ENCODE data around the gene ZC3H14. TPM values are rescaled to one million over a fixed set of nuclear protein-coding genes. Genes with fewer than 3 reads are reported as not detected.
A peak's percentile ranks its signal among the peaks of the same experiment; 100 is the strongest.

The ZC3H14 gene
- total and polyA plus RNA-seq, 3 donors from 2014 or later = 208 to 354 (median 253) TPM

DNA sequence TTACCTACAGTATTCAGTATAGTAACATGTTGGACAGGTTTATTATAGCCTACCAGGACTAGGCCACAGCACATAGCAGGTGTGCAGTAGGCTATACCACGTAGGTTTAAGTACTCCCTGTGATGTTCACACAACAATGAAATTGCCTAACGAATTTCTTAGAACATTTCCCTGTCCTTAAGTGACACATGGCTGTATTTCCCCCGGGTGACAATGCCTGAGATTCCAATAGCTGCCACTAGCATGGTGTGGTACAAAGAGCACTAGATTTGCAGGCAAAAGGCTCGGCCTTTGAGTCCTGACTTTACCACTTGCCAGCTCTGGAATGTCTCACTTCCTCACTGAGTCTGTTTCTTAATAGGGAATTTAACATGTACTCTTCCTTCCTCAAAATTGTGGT lies 27.7 kb upstream of the ZC3H14 start:
- Histone ChIP-seq H3K36me3 (ENCODE audit: low read depth, missing control alignments) (no peaks in the 10 kb centered on the region), H3K27me3 (no peaks in the 10 kb centered on the region), H3K9me3 (no peaks in the 10 kb centered on the region), H3K27ac (no peak overlapping the region), H3K4me1 (no peaks in the 10 kb centered on the region), H3K4me3 (no peak overlapping the region)
- DNase-seq = no peak
- intact Hi-C loops (cut with DNase I; ENCODE audit: low total_unique reads) = no loop called here
- 56 to 58% methylated on average over 4 of the region's 4 CpGs for WGBS, 2 donors
- no peak for TF ChIP-seq POLR2A (IDR thresholded peaks at IDR 0.05)
- TF ChIP-seq, protein P1, sequence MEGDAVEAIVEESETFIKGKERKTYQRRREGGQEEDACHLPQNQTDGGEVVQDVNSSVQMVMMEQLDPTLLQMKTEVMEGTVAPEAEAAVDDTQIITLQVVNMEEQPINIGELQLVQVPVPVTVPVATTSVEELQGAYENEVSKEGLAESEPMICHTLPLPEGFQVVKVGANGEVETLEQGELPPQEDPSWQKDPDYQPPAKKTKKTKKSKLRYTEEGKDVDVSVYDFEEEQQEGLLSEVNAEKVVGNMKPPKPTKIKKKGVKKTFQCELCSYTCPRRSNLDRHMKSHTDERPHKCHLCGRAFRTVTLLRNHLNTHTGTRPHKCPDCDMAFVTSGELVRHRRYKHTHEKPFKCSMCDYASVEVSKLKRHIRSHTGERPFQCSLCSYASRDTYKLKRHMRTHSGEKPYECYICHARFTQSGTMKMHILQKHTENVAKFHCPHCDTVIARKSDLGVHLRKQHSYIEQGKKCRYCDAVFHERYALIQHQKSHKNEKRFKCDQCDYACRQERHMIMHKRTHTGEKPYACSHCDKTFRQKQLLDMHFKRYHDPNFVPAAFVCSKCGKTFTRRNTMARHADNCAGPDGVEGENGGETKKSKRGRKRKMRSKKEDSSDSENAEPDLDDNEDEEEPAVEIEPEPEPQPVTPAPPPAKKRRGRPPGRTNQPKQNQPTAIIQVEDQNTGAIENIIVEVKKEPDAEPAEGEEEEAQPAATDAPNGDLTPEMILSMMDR (IDR thresholded peaks at IDR 0.05) = peak in 1 of 3 experiments; percentile 10

DNA sequence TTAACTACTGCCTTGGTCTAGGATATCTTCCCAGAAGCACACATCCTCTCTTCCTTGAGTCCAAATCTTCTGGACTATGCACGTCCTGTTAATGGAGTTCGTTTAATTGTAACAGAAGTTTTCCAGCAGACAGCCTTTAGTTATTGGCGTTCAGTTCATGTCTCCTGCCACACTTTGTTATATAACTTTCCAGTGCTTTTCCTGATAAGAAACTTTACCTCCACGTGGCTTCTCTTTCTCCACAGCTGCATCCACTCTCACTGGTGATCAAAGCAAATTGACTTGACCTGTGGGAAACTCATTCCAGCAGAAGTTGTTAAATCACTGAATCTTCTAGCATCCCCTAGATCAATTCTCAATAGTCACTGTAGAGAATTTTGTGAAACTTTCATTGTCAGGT lies 27.0 kb upstream of the ZC3H14 start:
- no peak for DNase-seq
- WGBS, 2 donors = 26 to 34% methylated on average over 4 of the region's 4 CpGs
- intact Hi-C loops (cut with DNase I; ENCODE audit: low total_unique reads) = no loop called here
- Histone ChIP-seq H3K27me3 (no peaks in the 10 kb centered on the region), H3K4me1 (no peaks in the 10 kb centered on the region), H3K36me3 (ENCODE audit: low read depth, missing control alignments) (no peaks in the 10 kb centered on the region), H3K27ac (no peak overlapping the region), H3K4me3 (no peak overlapping the region), H3K9me3 (no peaks in the 10 kb centered on the region)
- no peak for TF ChIP-seq POLR2A (IDR thresholded peaks at IDR 0.05)
- TF ChIP-seq, protein P1 (IDR thresholded peaks at IDR 0.05) = no peak

DNA sequence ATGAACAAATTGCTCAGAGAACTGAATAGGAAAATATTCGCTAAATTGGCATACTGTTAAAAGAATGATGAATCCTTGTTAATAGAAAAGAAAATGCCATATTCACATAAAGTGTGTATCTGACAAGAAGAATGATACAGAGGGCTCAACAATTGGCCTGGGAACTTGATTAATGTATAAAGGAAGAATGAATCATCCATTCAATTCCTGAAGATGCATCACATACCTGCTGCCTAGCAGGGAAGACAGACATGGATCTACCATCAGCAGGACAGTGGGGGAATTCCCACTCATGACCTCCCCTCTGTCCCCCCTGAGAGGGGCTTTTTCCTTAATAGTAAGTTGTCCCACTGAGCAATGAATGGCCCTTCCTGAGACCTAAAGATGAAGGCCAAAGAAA lies 21.5 kb upstream of the ZC3H14 start:
- TF ChIP-seq, protein P1 (IDR thresholded peaks at IDR 0.05) = no peak
- TF ChIP-seq POLR2A (IDR thresholded peaks at IDR 0.05) = no peak
- Histone ChIP-seq H3K36me3 (ENCODE audit: low read depth, missing control alignments) (no peaks in the 10 kb centered on the region), H3K4me3 (no peak overlapping the region), H3K27ac (no peak overlapping the region), H3K9me3 (no peaks in the 10 kb centered on the region), H3K4me1 (no peaks in the 10 kb centered on the region), H3K27me3 (no peaks in the 10 kb centered on the region)
- intact Hi-C loops (cut with DNase I; ENCODE audit: low total_unique reads) = no loop called here
- 54 to 100% methylated on average over 1 of the region's 1 CpG for WGBS, 2 donors
- DNase-seq = no peak

DNA sequence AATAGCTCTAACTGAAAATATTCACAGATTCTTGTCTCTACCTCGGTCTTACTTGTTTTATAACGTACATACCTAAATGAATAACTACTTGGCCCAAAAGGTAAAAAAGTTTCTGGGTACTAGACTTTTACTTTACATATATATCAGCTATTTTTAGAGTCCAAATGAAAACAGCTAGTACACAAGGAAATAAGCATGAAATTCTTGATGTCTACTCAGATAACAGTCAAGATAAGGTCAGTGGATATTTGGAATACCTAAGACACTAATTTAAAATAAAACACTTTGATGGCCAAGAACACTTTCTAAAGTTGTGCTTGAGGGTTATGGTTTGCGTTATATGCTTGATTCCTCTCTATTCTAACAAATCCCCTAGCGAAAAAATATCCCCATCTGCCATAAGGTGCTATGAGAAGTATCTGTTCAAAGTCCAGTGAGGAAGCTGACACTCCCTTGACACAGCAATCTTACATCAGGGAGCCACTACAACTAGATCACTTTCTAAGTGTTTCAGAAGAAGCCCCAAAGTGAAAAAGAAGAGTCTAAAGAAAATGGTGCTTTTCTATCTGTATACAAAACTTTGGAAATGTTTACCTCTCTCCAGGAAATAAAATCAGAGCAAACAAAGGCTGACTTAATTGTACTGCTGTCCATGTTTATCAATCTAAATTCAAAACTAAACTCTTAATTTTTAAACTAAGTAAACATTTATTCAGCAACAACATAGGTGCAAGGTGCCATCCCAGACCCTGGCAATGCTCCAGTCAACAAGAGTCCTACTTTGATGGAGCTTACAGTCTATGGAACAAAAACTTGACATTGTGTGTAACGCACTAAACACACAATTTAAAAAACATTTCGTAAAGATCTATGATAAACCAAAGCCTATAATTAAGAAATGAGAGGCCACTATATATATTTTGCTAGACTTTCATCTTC lies 19.7 kb upstream of the ZC3H14 start:
- no peaks in the 10 kb centered on the region for H3K27me3 ChIP-seq
- intact Hi-C loops (cut with DNase I; ENCODE audit: low total_unique reads) = no loop called here
- H3K9me3 ChIP-seq = no peaks in the 10 kb centered on the region
- no peak overlapping the region for H3K4me3 ChIP-seq
- 93% methylated on average over 6 of the region's 6 CpGs for WGBS, 2 donors
- H3K4me1 ChIP-seq = no peaks in the 10 kb centered on the region
- TF ChIP-seq, protein P1 (IDR thresholded peaks at IDR 0.05) = no peak
- TF ChIP-seq POLR2A (IDR thresholded peaks at IDR 0.05) = no peak
- no peak overlapping the region for H3K27ac ChIP-seq
- no peaks in the 10 kb centered on the region for H3K36me3 ChIP-seq (ENCODE audit: low read depth, missing control alignments)
- no peak for DNase-seq
